NT2/D1 (cell line): ENCODE results near the gene NR3C1.

ENCODE experiments used
- YY1 ChIP-seq: IDR thresholded peaks from 2 replicates; pipeline ENCODE4 v1.6.1; 2011; ENCODE audit not compliant: insufficient read length, insufficient read depth
- ZNF274 ChIP-seq: IDR thresholded peaks from 2 replicates; pipeline ENCODE4 v1.6.1; 2011; ENCODE audit warnings: mild to moderate bottlenecking, low read depth, low read length

GRCh38 chr5:143267186-143267585, 136.3 kb downstream of the NR3C1 start:
- TF ChIP-seq YY1 (no peak), ZNF274 (no peak)
